RWPE1 (cell line): Measurements from ENCODE around the gene FLT3LG.

Experiments used
- CTCF ChIA-PET: fragments of 350-600 bp; sonication (Branson Sonifier 250); formaldehyde crosslinking; extraction: SDS; loops from one replicate; lab custom pipeline; 2021; lab: Yijun Ruan, JAX
- POLR2A ChIA-PET: fragments of 400-600 bp; formaldehyde crosslinking; extraction: SDS; loops from one replicate; lab custom pipeline; 2020; ENCODE audit warnings: antibody characterized with exemption; ENCODE audit not compliant: low non-redundant PET; lab: Yijun Ruan, JAX
- DNase-seq: peaks from one replicate; pipeline ENCODE4 v3.0.0; 2012; ENCODE audit warnings: low spot score
- H3K27ac ChIP-seq: fragments of 450-650 bp; 2 replicates; pipeline ENCODE4 v1.5.1; 2017
- CTCF ChIP-seq: fragments of 450-650 bp; conservative IDR thresholded peaks from 2 replicates; pipeline ENCODE4 v1.5.1; 2017; ENCODE audit warnings: low read depth, mild to moderate bottlenecking

FLT3LG gene

GRCh38 chr19:49534632-49535385 lies 60.8 kb downstream of the FLT3LG start:
- TF ChIP-seq CTCF: no peak
- DNase-seq: no peak
- no peak overlapping the region for H3K27ac ChIP-seq
- POLR2A ChIA-PET: interaction anchor here (0.5 kb wide), 1 partner anchor 16 kb away, joined by 5 read pairs; no protein-coding TSS in a partner anchor
- CTCF ChIA-PET: interaction anchor here (0.6 to 2.9 kb wide), 7 partner anchors 12 to 82 kb away, joined by 3 to 10 read pairs (median 3); no protein-coding TSS in a partner anchor
